Measurements from ENCODE around the gene CDR2. TPM values are rescaled to one million over a fixed set of nuclear protein-coding genes. Genes with fewer than 3 reads are reported as not detected.
"Not testable (repeated sequence)": the region's sequence is repeated elsewhere in the genome, so short reads cannot be mapped to it uniquely, and the experiment has no call there.

Gene CDR2
- polyA plus RNA-seq, 4 donors, result 14.2 to 50.3 (median 45.4) TPM

DNA sequence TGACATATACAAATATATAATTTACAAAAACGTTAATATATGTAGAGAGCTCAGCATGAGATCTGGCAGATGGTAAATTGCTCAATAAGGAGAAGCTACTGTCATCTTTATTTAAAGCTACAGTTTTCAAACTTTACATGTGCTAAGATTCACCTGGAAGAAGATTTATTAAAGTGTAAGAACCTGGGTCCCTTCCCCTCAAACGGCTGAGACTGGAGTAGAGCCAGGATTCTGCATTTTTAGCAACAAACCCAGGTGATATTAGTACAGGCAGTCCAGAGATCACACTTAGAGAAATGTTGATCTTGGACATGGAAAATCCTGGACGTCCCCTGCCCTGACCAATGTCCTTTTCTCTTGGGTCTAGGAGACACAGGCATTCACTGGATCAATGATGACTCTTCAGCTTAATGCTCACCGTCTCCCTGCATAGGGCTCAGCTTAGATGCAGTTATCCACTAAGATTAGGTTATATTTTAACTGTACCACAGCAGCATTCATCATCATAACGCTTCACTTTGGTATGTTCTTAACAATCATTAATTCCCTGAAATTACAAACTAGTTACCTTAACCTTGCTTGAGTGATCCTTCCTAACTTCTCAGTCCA, 20.4 kb downstream of the CDR2 start:
- FAIRE-seq (no peak), DNase-seq (peak; percentile 35 to 43)
- 14 to 46% (median 22%) methylated on average over 5 of the region's 5 CpGs for WGBS, 3 donors
- Histone ChIP-seq H3K27ac (ENCODE audit: low read depth in 1 of 3, low read length in 2 of 3) (peak overlapping the region; percentile 2 to 87 (median 38)), H3K4me3 (ENCODE audit: low read depth in 1 of 3, low read length in 3 of 3) (no peak overlapping the region), H3K9me3 (ENCODE audit: control insufficient read depth in 2 of 2, insufficient read depth in 1 of 2, low read depth in 1 of 2, low read length in 1 of 2) (no peaks in the 10 kb centered on the region), H3K27me3 (ENCODE audit: control insufficient read depth in 3 of 3, insufficient read depth in 3 of 3, low read length in 3 of 3) (no peaks in the 10 kb centered on the region), H3K4me1 (ENCODE audit: control insufficient read depth in 3 of 3, insufficient read depth in 2 of 3, low read depth in 1 of 3, low read length in 2 of 3) (peaks cover 3 to 26% (median 13%) of the 10 kb centered on the region in 3 donors), H3K36me3 (ENCODE audit: control insufficient read depth in 3 of 3, insufficient read depth in 2 of 3, low read depth in 1 of 3, low read length in 3 of 3) (peaks cover 0 to 17% (median 9%) of the 10 kb centered on the region in 3 donors)

DNA sequence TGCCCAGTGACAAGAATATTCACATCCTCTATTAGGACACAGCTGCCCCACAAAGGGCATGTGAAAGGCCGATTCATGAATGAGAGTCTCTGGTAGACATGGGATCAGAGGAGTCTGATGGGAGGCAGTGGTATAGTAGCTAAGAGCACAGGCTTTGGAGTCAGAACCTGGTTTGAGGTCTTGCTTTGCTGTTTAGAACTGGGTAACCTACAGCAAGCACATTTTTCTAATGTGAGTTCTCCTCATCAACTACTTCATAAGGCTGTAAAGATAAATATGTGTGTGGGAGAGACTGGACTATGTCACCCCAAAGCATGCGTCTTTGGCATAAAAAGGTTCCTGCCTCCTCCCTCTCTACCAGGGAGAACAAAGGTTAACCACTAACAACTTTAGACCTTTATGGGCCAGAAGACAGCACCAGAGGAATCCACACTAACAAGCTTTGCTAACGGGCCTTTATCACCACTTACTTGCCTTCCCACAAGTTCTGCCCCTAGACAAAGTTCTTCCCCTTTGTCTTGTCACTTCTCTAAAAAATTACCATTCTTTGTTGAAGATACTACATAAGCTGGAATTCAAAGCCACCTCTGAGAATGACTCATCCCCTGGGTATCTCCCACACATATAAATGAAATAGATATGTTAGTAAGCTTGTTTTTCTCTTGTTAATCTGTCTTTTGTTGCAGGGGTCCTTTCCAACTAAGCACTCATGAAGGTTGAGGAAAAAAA, 21.1 kb downstream of the CDR2 start:
- WGBS, 3 donors, result 7 to 30% (median 12%) methylated on average over 3 of the region's 3 CpGs
- peak; percentile 89 to 94 for DNase-seq
- no peak for FAIRE-seq

GRCh38 chr16:22352723-22353122, 21.7 kb downstream of the CDR2 start:
- Histone ChIP-seq H3K27me3 (ENCODE audit: control insufficient read depth in 3 of 3, insufficient read depth in 3 of 3, low read length in 3 of 3) (no peaks in the 10 kb centered on the region), H3K9me3 (ENCODE audit: control insufficient read depth in 2 of 2, insufficient read depth in 1 of 2, low read depth in 1 of 2, low read length in 1 of 2) (no peaks in the 10 kb centered on the region), H3K4me3 (ENCODE audit: low read depth in 1 of 3, low read length in 3 of 3) (no peak overlapping the region), H3K4me1 (ENCODE audit: control insufficient read depth in 3 of 3, insufficient read depth in 2 of 3, low read depth in 1 of 3, low read length in 2 of 3) (peaks cover 3 to 26% (median 13%) of the 10 kb centered on the region in 3 donors), H3K27ac (ENCODE audit: low read depth in 1 of 3, low read length in 2 of 3) (peak overlapping the region; percentile 59 to 87 (median 84)), H3K36me3 (ENCODE audit: control insufficient read depth in 3 of 3, insufficient read depth in 2 of 3, low read depth in 1 of 3, low read length in 3 of 3) (peaks cover 3 to 24% (median 11%) of the 10 kb centered on the region in 3 donors)
- WGBS, 3 donors, result 91 to 94% (median 92%) methylated on average over 5 of the region's 5 CpGs
- no peak for FAIRE-seq
- no peak for DNase-seq

More for the DNA sequence above, 21.1 kb downstream of the CDR2 start:
- Histone ChIP-seq H3K27ac (ENCODE audit: low read depth in 1 of 3, low read length in 2 of 3) (peak overlapping the region; percentile 1 to 87 (median 84)), H3K4me3 (ENCODE audit: low read depth in 1 of 3, low read length in 3 of 3) (no peak overlapping the region), H3K4me1 (ENCODE audit: control insufficient read depth in 3 of 3, insufficient read depth in 2 of 3, low read depth in 1 of 3, low read length in 2 of 3) (peaks cover 3 to 26% (median 13%) of the 10 kb centered on the region in 3 donors), H3K27me3 (ENCODE audit: control insufficient read depth in 3 of 3, insufficient read depth in 3 of 3, low read length in 3 of 3) (no peaks in the 10 kb centered on the region), H3K36me3 (ENCODE audit: control insufficient read depth in 3 of 3, insufficient read depth in 2 of 3, low read depth in 1 of 3, low read length in 3 of 3) (peaks cover 2 to 18% (median 10%) of the 10 kb centered on the region in 3 donors), H3K9me3 (ENCODE audit: control insufficient read depth in 2 of 2, insufficient read depth in 1 of 2, low read depth in 1 of 2, low read length in 1 of 2) (no peaks in the 10 kb centered on the region)

DNA sequence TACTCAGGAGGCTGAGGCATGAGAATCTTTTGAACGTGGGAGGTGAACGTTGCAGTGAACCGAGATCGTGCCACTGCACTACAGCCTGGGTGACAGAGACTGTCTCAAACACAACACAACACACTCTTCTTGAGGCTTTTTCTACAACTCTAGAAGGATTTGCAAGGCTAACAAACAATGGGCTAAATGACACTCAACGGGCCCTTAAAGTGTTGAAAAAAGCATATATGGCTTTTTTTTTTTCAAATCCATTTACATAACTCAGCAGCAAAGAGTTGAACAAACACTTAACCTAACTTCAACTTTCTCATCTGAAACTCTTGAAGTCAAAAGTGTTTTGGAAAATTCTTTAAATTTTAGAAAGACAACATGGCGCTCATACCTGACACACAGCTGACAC, 22.3 kb downstream of the CDR2 start:
- H3K27me3 ChIP-seq (ENCODE audit: control insufficient read depth in 3 of 3, insufficient read depth in 3 of 3, low read length in 3 of 3), result no peaks in the 10 kb centered on the region
- no peaks in the 10 kb centered on the region for H3K9me3 ChIP-seq (ENCODE audit: control insufficient read depth in 2 of 2, insufficient read depth in 1 of 2, low read depth in 1 of 2, low read length in 1 of 2)
- H3K27ac ChIP-seq (ENCODE audit: low read depth in 1 of 3, low read length in 2 of 3), result peak overlapping the region in 2 of 3 donors; percentile 59 to 87
- WGBS, 3 donors, result 93 to 98% (median 95%) methylated on average over 6 of the region's 6 CpGs
- FAIRE-seq, result no peak
- no peak overlapping the region for H3K4me3 ChIP-seq (ENCODE audit: low read depth in 1 of 3, low read length in 3 of 3)
- DNase-seq, result no peak
- peaks cover 3 to 26% (median 11%) of the 10 kb centered on the region in 3 donors for H3K4me1 ChIP-seq (ENCODE audit: control insufficient read depth in 3 of 3, insufficient read depth in 2 of 3, low read depth in 1 of 3, low read length in 2 of 3)
- peaks cover 9 to 30% (median 14%) of the 10 kb centered on the region in 3 donors for H3K36me3 ChIP-seq (ENCODE audit: control insufficient read depth in 3 of 3, insufficient read depth in 2 of 3, low read depth in 1 of 3, low read length in 3 of 3)

DNA sequence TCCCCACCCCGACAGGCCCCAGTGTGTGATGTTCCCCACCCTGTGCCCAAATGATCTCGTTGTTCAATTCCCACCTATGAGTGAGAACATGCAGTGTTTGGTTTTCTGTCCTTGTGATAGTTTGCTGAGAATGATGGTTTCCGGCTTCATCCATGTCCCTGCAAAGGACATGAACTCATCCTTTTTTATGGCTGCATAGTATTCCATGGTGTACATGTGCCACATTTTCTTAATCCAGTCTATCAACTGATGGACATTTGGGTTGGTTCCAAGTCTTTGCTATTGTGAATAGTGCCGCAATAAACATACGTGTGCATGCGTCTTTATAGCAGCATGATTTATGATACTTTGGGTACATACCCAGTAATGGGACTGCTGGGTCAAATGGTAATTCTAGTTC, 23.4 kb downstream of the CDR2 start:
- H3K9me3 ChIP-seq (ENCODE audit: control insufficient read depth in 2 of 2, insufficient read depth in 1 of 2, low read depth in 1 of 2, low read length in 1 of 2); H3K4me3 ChIP-seq (ENCODE audit: low read depth in 1 of 3, low read length in 3 of 3); H3K27ac ChIP-seq (ENCODE audit: low read depth in 1 of 3, low read length in 2 of 3); FAIRE-seq; DNase-seq; H3K27me3 ChIP-seq (ENCODE audit: control insufficient read depth in 3 of 3, insufficient read depth in 3 of 3, low read length in 3 of 3): not testable (repeated sequence)
- 88 to 94% (median 91%) methylated on average over 5 to 6 of the region's 6 CpGs for WGBS, 3 donors
- peaks cover 3 to 26% (median 10%) of the 10 kb centered on the region in 3 donors for H3K4me1 ChIP-seq (ENCODE audit: control insufficient read depth in 3 of 3, insufficient read depth in 2 of 3, low read depth in 1 of 3, low read length in 2 of 3)
- peaks cover 15 to 33% (median 17%) of the 10 kb centered on the region in 3 donors for H3K36me3 ChIP-seq (ENCODE audit: control insufficient read depth in 3 of 3, insufficient read depth in 2 of 3, low read depth in 1 of 3, low read length in 3 of 3)

DNA sequence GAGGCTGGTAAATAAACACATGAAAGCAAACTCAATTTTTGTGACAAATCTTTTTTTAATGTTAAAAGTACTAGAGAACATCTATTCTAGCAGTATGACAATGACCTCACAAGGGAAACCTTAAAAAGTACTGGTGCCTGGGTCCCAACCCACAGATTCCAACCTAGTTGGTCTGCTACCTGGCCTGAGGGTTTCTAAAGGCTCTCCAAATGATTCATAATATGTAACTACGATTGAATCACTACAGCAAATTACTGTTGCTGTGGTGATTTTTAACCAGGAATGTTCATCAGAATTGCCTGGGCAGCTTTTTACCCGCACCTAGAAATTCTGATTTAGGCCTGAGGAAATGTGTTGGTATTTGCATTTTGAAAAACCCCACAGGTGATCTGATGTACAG, 26.1 kb downstream of the CDR2 start:
- Histone ChIP-seq H3K4me3 (ENCODE audit: low read depth in 1 of 3, low read length in 3 of 3) (no peak overlapping the region), H3K4me1 (ENCODE audit: control insufficient read depth in 3 of 3, insufficient read depth in 2 of 3, low read depth in 1 of 3, low read length in 2 of 3) (peaks cover 2 to 15% (median 3%) of the 10 kb centered on the region in 3 donors), H3K9me3 (ENCODE audit: control insufficient read depth in 2 of 2, insufficient read depth in 1 of 2, low read depth in 1 of 2, low read length in 1 of 2) (no peaks in the 10 kb centered on the region), H3K27ac (ENCODE audit: low read depth in 1 of 3, low read length in 2 of 3) (no peak overlapping the region), H3K36me3 (ENCODE audit: control insufficient read depth in 3 of 3, insufficient read depth in 2 of 3, low read depth in 1 of 3, low read length in 3 of 3) (peaks cover 17 to 41% (median 17%) of the 10 kb centered on the region in 3 donors), H3K27me3 (ENCODE audit: control insufficient read depth in 3 of 3, insufficient read depth in 3 of 3, low read length in 3 of 3) (no peaks in the 10 kb centered on the region)
- FAIRE-seq, result no peak
- 82 to 89% (median 87%) methylated on average over 2 of the region's 2 CpGs for WGBS, 3 donors
- DNase-seq, result no peak

- Histone ChIP-seq H3K4me3 (ENCODE audit: low read depth in 1 of 3, low read length in 3 of 3) (no peak overlapping the region), H3K4me1 (ENCODE audit: control insufficient read depth in 3 of 3, insufficient read depth in 2 of 3, low read depth in 1 of 3, low read length in 2 of 3) (peaks cover 0 to 4% (median 2%) of the 10 kb centered on the region in 3 donors), H3K27ac (ENCODE audit: low read depth in 1 of 3, low read length in 2 of 3) (no peak overlapping the region), H3K9me3 (ENCODE audit: control insufficient read depth in 2 of 2, insufficient read depth in 1 of 2, low read depth in 1 of 2, low read length in 1 of 2) (no peaks in the 10 kb centered on the region), H3K27me3 (ENCODE audit: control insufficient read depth in 3 of 3, insufficient read depth in 3 of 3, low read length in 3 of 3) (no peaks in the 10 kb centered on the region), H3K36me3 (ENCODE audit: control insufficient read depth in 3 of 3, insufficient read depth in 2 of 3, low read depth in 1 of 3, low read length in 3 of 3) (peaks cover 17 to 41% (median 19%) of the 10 kb centered on the region in 3 donors)
- DNase-seq (no peak), FAIRE-seq (no peak)
- WGBS, 3 donors, result 90 to 93% (median 91%) methylated on average over 20 of the region's 20 CpGs
Measured at GRCh38 chr16:22347100-22347820, 27.2 kb downstream of the CDR2 start.

DNA sequence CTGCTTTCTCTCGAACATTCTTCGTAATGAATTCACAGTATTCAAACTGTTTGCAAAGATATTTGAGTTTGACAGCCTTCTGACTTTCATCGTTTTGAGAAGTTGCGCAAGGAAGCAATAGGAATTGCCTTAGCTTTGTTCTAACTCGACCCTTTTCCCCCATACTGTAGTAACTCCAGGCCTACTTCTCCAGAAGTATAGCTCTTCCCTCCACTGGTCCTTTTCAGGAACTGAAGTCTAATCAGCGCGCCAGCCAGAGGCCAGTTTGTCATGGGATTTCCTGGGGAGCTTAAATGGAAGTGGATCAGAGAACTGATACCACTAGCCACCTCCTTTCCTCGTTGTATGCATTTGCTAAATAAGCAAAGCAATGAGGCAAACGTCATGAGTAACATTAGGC, 27.9 kb downstream of the CDR2 start:
- Histone ChIP-seq H3K4me3 (ENCODE audit: low read depth in 1 of 3, low read length in 3 of 3) (no peak overlapping the region), H3K27me3 (ENCODE audit: control insufficient read depth in 3 of 3, insufficient read depth in 3 of 3, low read length in 3 of 3) (no peaks in the 10 kb centered on the region), H3K9me3 (ENCODE audit: control insufficient read depth in 2 of 2, insufficient read depth in 1 of 2, low read depth in 1 of 2, low read length in 1 of 2) (peaks cover 0 to 3% of the 10 kb centered on the region in 2 donors), H3K27ac (ENCODE audit: low read depth in 1 of 3, low read length in 2 of 3) (no peak overlapping the region), H3K36me3 (ENCODE audit: control insufficient read depth in 3 of 3, insufficient read depth in 2 of 3, low read depth in 1 of 3, low read length in 3 of 3) (peaks cover 17 to 37% (median 19%) of the 10 kb centered on the region in 3 donors), H3K4me1 (ENCODE audit: control insufficient read depth in 3 of 3, insufficient read depth in 2 of 3, low read depth in 1 of 3, low read length in 2 of 3) (no peaks in the 10 kb centered on the region)
- FAIRE-seq (no peak), DNase-seq (no peak)
- WGBS, 3 donors, result 73 to 84% (median 82%) methylated on average over 9 of the region's 9 CpGs
